T-helper 1 cell treated with Interleukin-12 subunit alpha and Interleukin-12 subunit beta and Interleukin-4 antibody, amounts not matched to agents 30 μg/mL and 1 μg/mL, for 36 hours (primary cell): ENCODE measurements around the gene SOCS1.
A peak's percentile ranks its signal among the peaks of the same experiment; 100 is the strongest.

Experiments used
- H3K27ac Mint-ChIP-seq: one replicate; pipeline ENCODE4 v1.8.0; 2021; ENCODE audit warnings: mild to moderate bottlenecking, mixed read lengths
- H3K27me3 Mint-ChIP-seq: one replicate; pipeline ENCODE4 v1.8.0; 2021; ENCODE audit warnings: low read depth, mixed read lengths
- H3K36me3 Mint-ChIP-seq: one replicate; pipeline ENCODE4 v1.8.0; 2021; ENCODE audit warnings: low read depth, mixed read lengths
- H3K4me1 Mint-ChIP-seq: one replicate; pipeline ENCODE4 v1.8.0; 2021; ENCODE audit warnings: low read depth, mixed read lengths
- H3K4me3 Mint-ChIP-seq: one replicate; pipeline ENCODE4 v1.8.0; 2021; ENCODE audit warnings: mild to moderate bottlenecking, moderate library complexity, mixed read lengths
- H3K9me3 Mint-ChIP-seq: one replicate; pipeline ENCODE4 v1.8.0; 2021; ENCODE audit warnings: mixed read lengths

Gene SOCS1

GRCh38 chr16:11258553-11259492 is 2.8 kb upstream of the SOCS1 start:
- Mint-ChIP-seq H3K4me3 (peak overlapping the region; percentile 59), H3K36me3 (peaks cover 11% of the 10 kb centered on the region), H3K4me1 (peaks cover 40% of the 10 kb centered on the region), H3K9me3 (no peaks in the 10 kb centered on the region), H3K27me3 (peaks cover 4% of the 10 kb centered on the region), H3K27ac (peak overlapping the region; percentile 78)

GRCh38 chr16:11257131-11257938 is 1.3 kb upstream of the SOCS1 start:
- H3K36me3 Mint-ChIP-seq, result peaks cover 26% of the 10 kb centered on the region
- H3K27ac Mint-ChIP-seq, result peak overlapping the region; percentile 85
- peaks cover 43% of the 10 kb centered on the region for H3K4me1 Mint-ChIP-seq
- H3K27me3 Mint-ChIP-seq, result peaks cover 4% of the 10 kb centered on the region
- no peaks in the 10 kb centered on the region for H3K9me3 Mint-ChIP-seq
- H3K4me3 Mint-ChIP-seq, result peak overlapping the region; percentile 94

- H3K4me1 Mint-ChIP-seq, result peaks cover 50% of the 10 kb centered on the region
- peaks cover 32% of the 10 kb centered on the region for H3K36me3 Mint-ChIP-seq
- peak overlapping the region; percentile 95 for H3K27ac Mint-ChIP-seq
Observed at GRCh38 chr16:11256661-11257130, 692 bp upstream of the SOCS1 start.

GRCh38 chr16:11254913-11255736 is 879 bp downstream of the SOCS1 start:
- H3K36me3 Mint-ChIP-seq, result peaks cover 40% of the 10 kb centered on the region
- peaks cover 57% of the 10 kb centered on the region for H3K4me1 Mint-ChIP-seq
- H3K4me3 Mint-ChIP-seq, result peak overlapping the region; percentile 98
- no peaks in the 10 kb centered on the region for H3K9me3 Mint-ChIP-seq
- H3K27me3 Mint-ChIP-seq, result peaks cover under 1% of the 10 kb centered on the region
- H3K27ac Mint-ChIP-seq, result peak overlapping the region; percentile 79

More at GRCh38 chr16:11256661-11257130, 692 bp upstream of the SOCS1 start:
- Mint-ChIP-seq H3K9me3 (no peaks in the 10 kb centered on the region), H3K27me3 (peaks cover 4% of the 10 kb centered on the region), H3K4me3 (peak overlapping the region; percentile 94)

GRCh38 chr16:11253995-11254912 is 1.8 kb downstream of the SOCS1 start:
- peaks cover 40% of the 10 kb centered on the region for H3K36me3 Mint-ChIP-seq
- H3K27me3 Mint-ChIP-seq, result no peaks in the 10 kb centered on the region
- H3K4me3 Mint-ChIP-seq, result peak overlapping the region; percentile 98
- no peaks in the 10 kb centered on the region for H3K9me3 Mint-ChIP-seq
- H3K27ac Mint-ChIP-seq, result peak overlapping the region; percentile 93
- H3K4me1 Mint-ChIP-seq, result peaks cover 51% of the 10 kb centered on the region

GRCh38 chr16:11253009-11253994 is 2.7 kb downstream of the SOCS1 start:
- Mint-ChIP-seq H3K27ac (peak overlapping the region; percentile 93), H3K36me3 (peaks cover 46% of the 10 kb centered on the region), H3K4me1 (peaks cover 49% of the 10 kb centered on the region), H3K4me3 (peak overlapping the region; percentile 98), H3K27me3 (no peaks in the 10 kb centered on the region), H3K9me3 (no peaks in the 10 kb centered on the region)

- peaks cover 46% of the 10 kb centered on the region for H3K4me1 Mint-ChIP-seq
- H3K27ac Mint-ChIP-seq, result peak overlapping the region; percentile 93
- H3K9me3 Mint-ChIP-seq, result no peaks in the 10 kb centered on the region
- H3K36me3 Mint-ChIP-seq, result peaks cover 49% of the 10 kb centered on the region
- no peaks in the 10 kb centered on the region for H3K27me3 Mint-ChIP-seq
- H3K4me3 Mint-ChIP-seq, result peak overlapping the region; percentile 98
Observed at GRCh38 chr16:11252482-11252931, 3.5 kb downstream of the SOCS1 start.

- no peaks in the 10 kb centered on the region for H3K27me3 Mint-ChIP-seq
- H3K9me3 Mint-ChIP-seq, result no peaks in the 10 kb centered on the region
- peak overlapping the region; percentile 93 for H3K27ac Mint-ChIP-seq
- peaks cover 43% of the 10 kb centered on the region for H3K4me1 Mint-ChIP-seq
- H3K36me3 Mint-ChIP-seq, result peaks cover 50% of the 10 kb centered on the region
- peak overlapping the region; percentile 98 for H3K4me3 Mint-ChIP-seq
Observed at GRCh38 chr16:11251525-11252481, 4.2 kb downstream of the SOCS1 start.

- Mint-ChIP-seq H3K4me3 (no peak overlapping the region), H3K4me1 (peaks cover 47% of the 10 kb centered on the region), H3K27ac (peak overlapping the region; percentile 52), H3K27me3 (no peaks in the 10 kb centered on the region), H3K36me3 (peaks cover 52% of the 10 kb centered on the region), H3K9me3 (no peaks in the 10 kb centered on the region)
Observed at GRCh38 chr16:11250786-11251524, 5.0 kb downstream of the SOCS1 start.

GRCh38 chr16:11250091-11250785 is 5.8 kb downstream of the SOCS1 start:
- H3K4me1 Mint-ChIP-seq, result peaks cover 54% of the 10 kb centered on the region
- peak overlapping the region; percentile 4 for H3K4me3 Mint-ChIP-seq
- peak overlapping the region; percentile 52 for H3K27ac Mint-ChIP-seq
- no peaks in the 10 kb centered on the region for H3K9me3 Mint-ChIP-seq
- no peaks in the 10 kb centered on the region for H3K27me3 Mint-ChIP-seq
- peaks cover 53% of the 10 kb centered on the region for H3K36me3 Mint-ChIP-seq
